Endothelial cell of umbilical vein (primary cell): ENCODE measurements around the gene CACNA2D3. TPM values are rescaled to one million over a fixed set of nuclear protein-coding genes. Genes with fewer than 3 reads are reported as not detected.

Source experiments
- BruUV-seq: library from RNA; stranded (reverse); fragments of 400-500 nt; replicated peaks from 2 replicates; lab custom pipeline; 2021; lab: Mats Ljungman, UMichigan
- CTCF ChIA-PET: fragments of 300-600, 350-600 bp; sonication (Branson Sonifier 250); formaldehyde crosslinking; loops from one replicate; lab custom pipeline; 2021; ENCODE audit warnings: antibody characterized with exemption, inconsistent platforms; lab: Charles Lee
- POLR2A ChIA-PET: fragments of 300-600, 350-600 bp; sonication (Branson Sonifier 250); formaldehyde crosslinking; loops from one replicate; lab custom pipeline; 2021; ENCODE audit warnings: antibody characterized with exemption, inconsistent platforms; lab: Charles Lee
- DNase-seq: peaks from one replicate; pipeline ENCODE4 v3.0.0-alpha.2; 2011; ENCODE audit warnings: low read depth, low spot score
- FAIRE-seq: peaks from 2 replicates; lab custom pipeline; 2011; peaks lifted over from hg19 to GRCh38; lab: Jason Lieb, UNC
- H2AFZ ChIP-seq: 2 replicates; pipeline ENCODE4 v1.6.0; 2012; ENCODE audit warnings: low read depth, low read length, control low read depth, inconsistent platforms
- H3K27ac ChIP-seq: 2 replicates; pipeline ENCODE4 v1.5.1; 2011; ENCODE audit warnings: low read depth, mild to moderate bottlenecking, control low read depth, low read length, moderate library complexity; ENCODE audit not compliant: insufficient read depth
- H3K27me3 ChIP-seq, 2 experiments: 2 replicates each; pipeline versions ENCODE4 v1.6.0 to v1.6.1; 2011; ENCODE audit warnings: low read length in 2 of 2, mixed read lengths in 1 of 2; ENCODE audit not compliant: control insufficient read depth in 2 of 2, insufficient read depth in 2 of 2
- H3K36me3 ChIP-seq, 2 experiments: 2 replicates in 1 of 2; 3 replicates in 1 of 2; pipeline ENCODE4 v1.5.1; 2011; ENCODE audit warnings: low read length in 2 of 2, mild to moderate bottlenecking in 1 of 2, moderate library complexity in 1 of 2; ENCODE audit not compliant: control insufficient read depth in 2 of 2, insufficient read depth in 2 of 2; ENCODE audit errors: extremely low read depth in 1 of 2
- H3K4me1 ChIP-seq: 3 replicates; pipeline ENCODE4 v1.5.1; 2011; ENCODE audit warnings: mild to moderate bottlenecking, low read length; ENCODE audit not compliant: control insufficient read depth, insufficient read depth; ENCODE audit errors: extremely low read depth
- H3K4me2 ChIP-seq: 2 replicates; pipeline ENCODE4 v1.6.1; 2011; ENCODE audit warnings: low read length, control low read depth, mixed read lengths; ENCODE audit not compliant: insufficient read depth
- H3K4me3 ChIP-seq, 3 experiments: fragments of 200-600 bp in 1 of 3; sonication (generic), shearing (Covaris generic) in 1 of 3; replicated peaks in 1 of 3; 2 replicates each; pipeline ENCODE4 v1.5.1; 2011 to 2016; ENCODE audit warnings: control low read depth in 3 of 3, low read length in 3 of 3, mild to moderate bottlenecking in 2 of 3, inconsistent platforms in 1 of 3, low read depth in 1 of 3, moderate library complexity in 1 of 3; ENCODE audit not compliant: insufficient read depth in 1 of 3
- H3K79me2 ChIP-seq: 2 replicates; pipeline ENCODE4 v1.6.0; 2012; ENCODE audit warnings: low read length, inconsistent platforms; ENCODE audit not compliant: control insufficient read depth, insufficient read depth
- H3K9ac ChIP-seq: replicated peaks from 2 replicates; pipeline ENCODE3; 2011; ENCODE audit warnings: low read length, control low read depth; ENCODE audit not compliant: insufficient read depth; ENCODE audit errors: extremely low read depth
- H3K9me1 ChIP-seq: replicated peaks from 3 replicates; pipeline ENCODE4 v1.6.0; 2011; ENCODE audit warnings: mild to moderate bottlenecking, low read length; ENCODE audit not compliant: control insufficient read depth, insufficient read depth; ENCODE audit errors: extremely low read depth
- H3K9me3 ChIP-seq: replicated peaks from 2 replicates; pipeline ENCODE4 v1.5.1; 2012; ENCODE audit warnings: low read length, inconsistent platforms; ENCODE audit not compliant: control insufficient read depth, insufficient read depth
- H4K20me1 ChIP-seq: replicated peaks from 2 replicates; pipeline ENCODE3; 2011; ENCODE audit warnings: mild to moderate bottlenecking, low read length; ENCODE audit not compliant: control insufficient read depth, insufficient read depth; ENCODE audit errors: extremely low read depth
- EZH2 ChIP-seq: IDR thresholded peaks from 2 replicates; pipeline ENCODE4 v1.6.1; 2012; ENCODE audit warnings: borderline replicate concordance, low read depth, mild to moderate bottlenecking, moderate library complexity, low read length, inconsistent platforms; ENCODE audit not compliant: severe bottlenecking
- FOS ChIP-seq: IDR thresholded peaks from 2 replicates; pipeline ENCODE4 v1.6.1; 2011; ENCODE audit warnings: mild to moderate bottlenecking, low read length, moderate library complexity, borderline replicate concordance; ENCODE audit not compliant: insufficient read depth
- GATA2 ChIP-seq: IDR thresholded peaks from 2 replicates; pipeline ENCODE4 v1.7.0; 2011; ENCODE audit warnings: low read depth, mild to moderate bottlenecking, moderate library complexity, mixed read lengths, low read length; ENCODE audit not compliant: insufficient read length, insufficient read depth
- JUN ChIP-seq: IDR thresholded peaks from 2 replicates; pipeline ENCODE4 v1.6.1; 2011; ENCODE audit warnings: borderline replicate concordance, low read depth; ENCODE audit not compliant: insufficient read length, insufficient read depth
- MAX ChIP-seq: IDR thresholded peaks from 2 replicates; pipeline ENCODE4 v1.6.1; 2011; ENCODE audit not compliant: insufficient read depth, insufficient read length
- MYC ChIP-seq: IDR thresholded peaks from one replicate; pipeline ENCODE4 v1.6.1; 2011; ENCODE audit warnings: mild to moderate bottlenecking, low read depth, low read length
- POLR2A ChIP-seq: IDR thresholded peaks from 2 replicates; pipeline ENCODE4 v1.6.1; 2012; ENCODE audit warnings: low read depth, mild to moderate bottlenecking, control low read depth, low read length
- POLR2AphosphoS5 ChIP-seq: IDR thresholded peaks from 2 replicates; pipeline ENCODE4 v1.6.1; 2012; ENCODE audit warnings: low read depth, mild to moderate bottlenecking, control low read depth, low read length, moderate library complexity; ENCODE audit not compliant: insufficient read depth
- dilution Hi-C: fragments of 300-500 bp; cut with MboI; formaldehyde crosslinking; loops from one replicate; pipeline ENCODE4 v1.15.0; 2019; ENCODE audit warnings: low sequenced_read_pairs; ENCODE audit not compliant: extremely low pct_ligation_motif_present
- intact Hi-C: fragments of 100-400 bp; cut with micrococcal nuclease; formaldehyde crosslinking; loops from one replicate; pipeline ENCODE4 v1.10.0; 2022
- polyA plus RNA-seq, 4 experiments: library from polyadenylated mRNA; depleted of rRNA in 3 of 4; stranded (reverse) in 3 of 4; unstranded in 1 of 4; fragments of >200 nt; gene quantifications; 2 replicates each; pipeline versions ENCODE4 v1.2.1 to v1.2.3, GENCODE V29; 2011 to 2012; ENCODE audit warnings: missing spikeins in 1 of 4
- total RNA-seq: library from RNA; stranded (reverse); gene quantifications from 2 replicates; pipeline ENCODE4 v1.2.3, GENCODE V29; 2021
- TF ChIP-seq, protein P1 (sequence below), 2 donors: IDR thresholded peaks; 1 replicate in 1 of 2; 2 replicates in 1 of 2; pipeline ENCODE4 v1.5.1; 2011; ENCODE audit warnings: low read length in 2 of 2, mild to moderate bottlenecking in 2 of 2, moderate library complexity in 2 of 2, control low read depth in 1 of 2, inconsistent platforms in 1 of 2, low read depth in 1 of 2; ENCODE audit not compliant: insufficient read depth in 1 of 2; ENCODE audit errors: extremely low read depth in 1 of 2

CACNA2D3 gene
- total and polyA plus RNA-seq, 2 donors (not counting 3 experiments of a cell fraction or from before 2014, with no cell fraction given) = not detected

DNA sequence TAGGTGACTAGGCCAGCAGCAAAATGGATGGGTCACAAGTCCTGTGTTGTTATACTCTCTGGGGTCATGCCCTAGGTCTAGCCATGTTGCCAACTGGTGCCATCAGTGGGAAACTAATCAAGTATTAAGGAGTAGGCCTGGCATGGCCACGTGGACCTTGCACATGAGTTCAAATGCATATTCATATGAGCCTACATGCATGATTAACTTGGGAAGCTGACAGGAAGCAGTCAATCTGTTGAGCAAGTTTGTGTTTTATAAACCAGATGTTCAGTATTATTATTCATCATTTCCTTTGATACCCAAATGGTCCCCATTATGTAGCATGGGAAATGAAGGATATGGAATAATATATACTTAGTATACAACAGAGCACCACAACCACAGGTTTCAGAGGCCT is 710.5 kb downstream of the CACNA2D3 start:
- DNase-seq (no peak), FAIRE-seq (no peak)
- H3K9me3 ChIP-seq = no peaks in the 10 kb centered on the region
- no peaks in the 10 kb centered on the region for H3K9me1 ChIP-seq
- BruUV-seq = no TSS peak
- no peaks in the 10 kb centered on the region for H3K36me3 ChIP-seq
- H3K4me1 ChIP-seq = no peaks in the 10 kb centered on the region
- H3K27ac ChIP-seq = no peak overlapping the region
- H4K20me1 ChIP-seq = no peaks in the 10 kb centered on the region
- H2AFZ ChIP-seq = no peak overlapping the region
- H3K9ac ChIP-seq = no peak overlapping the region
- dilution Hi-C loops (no loop called here), intact Hi-C loops (no loop called here)
- ChIA-PET CTCF (no interaction called here), POLR2A (no interaction called here)
- H3K4me2 ChIP-seq = no peak overlapping the region
- H3K79me2 ChIP-seq = no peaks in the 10 kb centered on the region
- H3K4me3 ChIP-seq = no peak overlapping the region
- no peaks in the 10 kb centered on the region for H3K27me3 ChIP-seq
- TF ChIP-seq FOS (no peak), POLR2A (no peak), POLR2AphosphoS5 (no peak), GATA2 (no peak), JUN (no peak), MYC (no peak), MAX (no peak), EZH2 (no peak)
- TF ChIP-seq, protein P1, sequence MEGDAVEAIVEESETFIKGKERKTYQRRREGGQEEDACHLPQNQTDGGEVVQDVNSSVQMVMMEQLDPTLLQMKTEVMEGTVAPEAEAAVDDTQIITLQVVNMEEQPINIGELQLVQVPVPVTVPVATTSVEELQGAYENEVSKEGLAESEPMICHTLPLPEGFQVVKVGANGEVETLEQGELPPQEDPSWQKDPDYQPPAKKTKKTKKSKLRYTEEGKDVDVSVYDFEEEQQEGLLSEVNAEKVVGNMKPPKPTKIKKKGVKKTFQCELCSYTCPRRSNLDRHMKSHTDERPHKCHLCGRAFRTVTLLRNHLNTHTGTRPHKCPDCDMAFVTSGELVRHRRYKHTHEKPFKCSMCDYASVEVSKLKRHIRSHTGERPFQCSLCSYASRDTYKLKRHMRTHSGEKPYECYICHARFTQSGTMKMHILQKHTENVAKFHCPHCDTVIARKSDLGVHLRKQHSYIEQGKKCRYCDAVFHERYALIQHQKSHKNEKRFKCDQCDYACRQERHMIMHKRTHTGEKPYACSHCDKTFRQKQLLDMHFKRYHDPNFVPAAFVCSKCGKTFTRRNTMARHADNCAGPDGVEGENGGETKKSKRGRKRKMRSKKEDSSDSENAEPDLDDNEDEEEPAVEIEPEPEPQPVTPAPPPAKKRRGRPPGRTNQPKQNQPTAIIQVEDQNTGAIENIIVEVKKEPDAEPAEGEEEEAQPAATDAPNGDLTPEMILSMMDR (IDR thresholded peaks at IDR 0.05; ENCODE audit: extremely low read depth in 1 of 2, insufficient read depth in 1 of 2, low read depth in 1 of 2, low read length in 2 of 2) = no peak
